ENCODE measurements around the gene DAB2IP.

DAB2IP gene

GRCh38 chr9:121645853-121646807 lies 5.3 kb upstream of the DAB2IP start:
- no peak for DNase-seq

- no peak for DNase-seq
Measured at GRCh38 chr9:121646992-121647391, 4.4 kb upstream of the DAB2IP start.

GRCh38 chr9:121648172-121648571 lies 3.3 kb upstream of the DAB2IP start:
- DNase-seq = no peak

GRCh38 chr9:121648799-121649198 lies 2.6 kb upstream of the DAB2IP start:
- no peak for DNase-seq

- no peak for DNase-seq
Measured at GRCh38 chr9:121649476-121650216, 1.8 kb upstream of the DAB2IP start.

- DNase-seq = no peak
Measured at GRCh38 chr9:121650217-121651007, 1.0 kb upstream of the DAB2IP start.

GRCh38 chr9:121651008-121651294 lies 483 bp upstream of the DAB2IP start:
- DNase-seq = no peak

GRCh38 chr9:121652021-121652837 lies 795 bp downstream of the DAB2IP start:
- DNase-seq = no peak

GRCh38 chr9:121652838-121653231 lies 1.4 kb downstream of the DAB2IP start:
- no peak for DNase-seq

GRCh38 chr9:121654499-121655140 lies 3.2 kb downstream of the DAB2IP start:
- DNase-seq = no peak

DNA sequence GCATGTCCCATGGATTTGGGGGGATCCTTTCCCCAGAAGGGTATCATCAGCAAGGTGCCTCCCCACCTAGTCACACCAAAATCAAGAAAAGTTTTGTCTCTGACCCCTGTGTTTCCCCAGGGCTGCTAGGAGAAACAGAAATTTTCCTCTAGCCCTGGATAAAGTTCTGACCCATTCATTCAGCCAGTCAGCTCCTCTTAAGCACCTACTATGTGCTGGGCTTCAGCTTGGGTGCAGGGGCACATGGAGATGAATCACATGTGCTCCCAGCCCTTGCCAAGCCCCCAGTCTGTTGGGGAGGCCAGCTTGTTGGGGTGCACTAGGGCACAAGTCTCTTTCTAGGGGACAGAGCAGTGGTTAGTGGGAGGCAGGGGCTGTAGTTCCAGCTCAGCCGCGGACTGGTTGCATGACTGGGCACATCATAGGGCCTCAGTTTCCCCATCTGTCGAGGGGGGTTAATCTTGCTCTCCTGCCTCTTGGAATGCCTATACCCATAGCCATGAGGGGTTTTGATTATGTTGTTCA lies 3.9 kb downstream of the DAB2IP start:
- DNase-seq = no peak

- no peak for DNase-seq
Measured at GRCh38 chr9:121656941-121657470, 5.6 kb downstream of the DAB2IP start.

GRCh38 chr9:121658166-121658565 lies 6.7 kb downstream of the DAB2IP start:
- DNase-seq = no peak

DNA sequence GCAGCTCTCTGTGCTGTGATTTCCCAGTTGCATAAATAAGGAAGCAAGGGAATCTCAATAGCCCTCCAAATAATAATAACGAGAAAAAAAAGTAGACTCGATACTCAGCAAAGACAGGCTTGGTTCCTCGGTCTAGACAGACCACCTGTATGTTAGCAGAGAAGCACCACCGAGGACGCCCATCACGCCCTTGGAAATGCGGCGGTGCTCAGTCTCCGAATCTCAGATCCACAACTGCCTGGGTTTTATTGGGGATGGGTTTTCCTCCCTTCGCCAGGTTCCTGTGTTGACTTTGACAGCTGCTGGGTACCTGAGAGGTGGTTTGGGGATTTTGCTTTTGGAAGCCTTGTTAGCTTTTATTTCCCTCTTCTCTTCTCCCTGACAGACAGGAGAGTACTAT lies 7.2 kb downstream of the DAB2IP start:
- no peak for DNase-seq

DNA sequence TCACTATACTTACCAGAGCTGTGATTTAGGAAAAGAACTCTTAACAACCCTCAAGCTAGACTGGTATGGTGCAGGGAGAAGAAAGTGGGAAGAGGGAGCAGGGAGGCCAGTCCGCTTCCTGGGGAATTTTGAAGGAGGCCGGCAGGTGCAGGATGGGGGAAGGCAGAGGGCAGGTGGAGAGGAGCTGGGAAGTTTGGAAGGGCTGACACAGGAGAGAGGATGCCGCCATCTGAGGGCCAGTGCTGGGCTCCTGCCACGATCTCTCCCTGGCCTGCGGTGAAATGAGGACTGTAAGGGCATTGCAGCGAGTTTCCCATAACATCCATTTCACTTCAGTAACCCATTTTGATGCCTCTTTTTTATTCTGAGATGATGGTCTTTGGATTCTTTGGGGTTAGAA lies 8.9 kb downstream of the DAB2IP start:
- DNase-seq = no peak

DNA sequence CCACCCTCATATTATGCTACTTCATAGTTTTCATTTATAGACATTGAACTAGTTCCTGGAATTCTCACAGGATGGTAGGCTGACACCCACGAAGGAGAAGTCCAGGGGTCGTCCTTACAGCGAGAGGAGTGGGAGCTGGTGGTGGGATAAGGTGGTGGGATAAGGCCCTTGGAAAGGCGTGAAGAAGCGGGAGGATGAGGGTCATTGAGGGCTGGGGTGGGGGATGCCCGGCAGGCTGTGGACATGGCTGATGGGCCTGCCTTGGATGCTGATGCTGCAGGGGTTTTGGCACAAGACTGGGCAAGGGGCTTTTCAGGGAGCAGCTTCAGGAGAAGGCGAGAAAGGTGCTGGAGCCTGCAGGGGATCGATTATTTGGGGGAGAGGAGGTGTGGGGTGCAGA lies 9.4 kb downstream of the DAB2IP start:
- no peak for DNase-seq

- DNase-seq = no peak
Measured at GRCh38 chr9:121661328-121661727, 9.9 kb downstream of the DAB2IP start.

DNA sequence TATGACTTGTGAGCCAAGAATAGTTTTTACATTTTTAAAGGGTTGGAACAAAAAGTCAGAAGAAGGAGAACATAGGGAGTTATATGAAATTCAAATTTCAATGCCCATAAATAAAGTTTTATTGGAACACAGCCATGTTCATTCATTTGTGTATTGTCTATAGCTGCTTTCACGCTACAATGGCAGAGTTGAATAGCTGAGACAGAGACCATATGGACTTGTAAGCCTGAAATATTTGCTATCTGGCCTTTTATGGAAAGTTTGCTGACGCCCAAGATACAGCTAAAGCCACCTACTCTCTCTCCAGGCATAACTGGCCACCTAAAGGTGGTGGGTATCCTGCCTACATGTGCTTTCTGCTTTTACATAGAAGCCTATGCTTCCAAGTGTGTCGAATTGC lies 10.9 kb downstream of the DAB2IP start:
- no peak for DNase-seq

DNA sequence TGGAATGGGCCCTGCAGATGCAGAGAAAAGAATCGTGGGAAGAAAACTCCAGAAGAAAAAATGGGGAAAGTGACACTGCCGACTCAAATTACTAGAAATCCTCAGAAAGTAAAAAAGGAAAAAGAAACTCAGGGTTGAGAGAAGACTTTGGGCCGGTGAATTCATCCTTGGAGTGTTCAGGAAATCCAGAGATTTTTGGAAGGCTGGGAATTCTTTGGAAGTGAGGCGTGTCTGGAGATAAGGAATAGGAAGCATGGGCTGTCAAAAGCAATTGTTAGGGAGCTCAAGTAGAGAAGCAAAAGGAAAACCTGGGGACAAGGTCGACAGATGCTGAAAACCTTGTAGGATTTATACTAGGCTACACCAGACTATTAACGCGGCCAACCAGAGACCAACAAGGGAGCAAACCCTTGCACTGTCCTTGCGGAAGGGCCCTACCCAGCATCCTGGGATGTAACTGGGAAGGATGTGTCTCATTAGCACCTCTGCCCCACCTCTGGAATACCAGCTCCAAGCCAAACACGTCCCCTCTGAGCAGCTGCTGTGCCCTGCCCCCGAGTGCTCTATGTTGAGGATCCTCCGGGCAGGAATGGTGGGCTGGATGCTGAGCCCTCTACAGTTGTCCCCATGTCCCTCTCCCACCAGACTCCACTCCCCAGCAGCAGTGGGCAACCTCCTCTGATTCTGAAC lies 11.6 kb downstream of the DAB2IP start:
- DNase-seq = no peak

GRCh38 chr9:121663591-121663990 lies 12.2 kb downstream of the DAB2IP start:
- no peak for DNase-seq

- DNase-seq = no peak
Measured at GRCh38 chr9:121666294-121666693, 14.9 kb downstream of the DAB2IP start.
